ENCODE results near the gene FAM177A1.

GRCh38 chr14:35124127-35124526 lies 78.1 kb downstream of the FAM177A1 start:
- no peak for TF ChIP-seq POLR2AphosphoS5 (IDR thresholded peaks at IDR 0.05)
- no peak for TF ChIP-seq POLR2A (IDR thresholded peaks at IDR 0.05)
- no peak for TF ChIP-seq CTCF (IDR thresholded peaks at IDR 0.05 in 8 of 11, conservative IDR thresholded peaks at IDR 0.05 in 3 of 11)

Data from spleen (tissue), 7 donors.